22Rv1 (cell line): Measurements from ENCODE around the gene LRP4.
A peak's percentile ranks its signal among the peaks of the same experiment; 100 is the strongest.

Source experiments
- H3K27ac ChIP-seq: fragments of 450-650 bp; 2 replicates; pipeline ENCODE4 v1.5.1; 2017
- CTCF ChIP-seq: fragments of 450-650 bp; IDR thresholded peaks from 2 replicates; pipeline ENCODE4 v1.5.1; 2017; ENCODE audit warnings: mild to moderate bottlenecking
- ZFX ChIP-seq: fragments of 450-650 bp; IDR thresholded peaks from 2 replicates; pipeline ENCODE4 v1.6.1; 2017; ENCODE audit warnings: antibody characterized with exemption, borderline replicate concordance

Gene LRP4

GRCh38 chr11:46857666-46858065 is 60.7 kb downstream of the LRP4 start:
- TF ChIP-seq ZFX (no peak), CTCF (no peak)
- H3K27ac ChIP-seq = no peak overlapping the region

DNA sequence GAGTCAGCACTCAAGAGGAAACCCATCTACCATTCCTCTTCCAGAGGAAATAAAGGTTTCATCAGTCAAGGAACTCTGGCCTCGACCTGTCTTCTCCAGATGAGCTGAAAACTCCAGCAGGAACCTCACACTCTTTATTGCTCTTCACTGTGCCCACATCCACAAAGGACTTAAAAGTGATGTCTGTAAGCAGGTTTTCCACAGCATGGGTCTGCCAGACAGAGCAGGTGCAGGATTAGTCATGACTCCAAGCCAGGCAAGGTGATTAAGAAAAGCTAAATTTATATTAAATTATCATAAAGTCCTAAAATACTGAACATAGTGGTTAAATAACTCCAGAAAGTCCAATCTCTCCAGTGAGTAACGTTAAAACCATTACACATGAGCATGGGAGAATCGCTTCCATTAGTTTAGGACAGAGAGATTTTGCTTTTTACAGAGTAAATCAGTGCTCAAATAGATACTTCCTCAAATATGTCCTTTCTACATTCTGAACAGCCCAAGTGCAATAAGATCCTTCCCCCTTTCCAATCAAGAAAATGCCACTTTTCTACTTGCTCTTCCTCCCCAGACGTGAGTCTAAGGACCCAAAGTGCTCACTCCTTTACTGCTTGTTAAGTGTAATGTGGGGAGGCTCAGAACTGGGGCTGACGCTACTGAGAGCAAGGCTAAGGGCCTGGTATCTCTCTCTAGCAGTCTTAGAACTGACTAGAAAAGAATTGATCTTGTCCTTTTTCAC is 61.6 kb downstream of the LRP4 start:
- H3K27ac ChIP-seq = no peak overlapping the region
- no peak for TF ChIP-seq CTCF
- no peak for TF ChIP-seq ZFX

DNA sequence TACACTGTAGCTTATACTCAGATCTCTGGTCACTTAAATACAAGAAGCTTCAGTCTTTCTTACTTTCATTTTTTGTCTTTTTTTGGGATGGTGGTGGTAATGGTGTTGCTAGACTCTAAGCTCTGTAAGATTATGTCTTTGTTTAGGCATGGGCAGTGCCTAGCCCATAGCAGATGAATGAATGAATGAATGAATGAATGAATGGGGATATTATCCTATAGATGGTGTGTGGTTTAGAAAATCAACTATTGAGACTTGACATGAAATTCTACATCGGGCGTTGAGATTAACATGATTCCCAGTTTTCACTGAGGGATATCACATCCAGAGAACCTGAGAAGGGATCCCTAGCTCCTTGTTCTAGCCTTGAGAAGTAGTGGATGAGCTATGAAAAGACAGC is 62.5 kb downstream of the LRP4 start:
- no peak for TF ChIP-seq ZFX
- no peak overlapping the region for H3K27ac ChIP-seq

DNA sequence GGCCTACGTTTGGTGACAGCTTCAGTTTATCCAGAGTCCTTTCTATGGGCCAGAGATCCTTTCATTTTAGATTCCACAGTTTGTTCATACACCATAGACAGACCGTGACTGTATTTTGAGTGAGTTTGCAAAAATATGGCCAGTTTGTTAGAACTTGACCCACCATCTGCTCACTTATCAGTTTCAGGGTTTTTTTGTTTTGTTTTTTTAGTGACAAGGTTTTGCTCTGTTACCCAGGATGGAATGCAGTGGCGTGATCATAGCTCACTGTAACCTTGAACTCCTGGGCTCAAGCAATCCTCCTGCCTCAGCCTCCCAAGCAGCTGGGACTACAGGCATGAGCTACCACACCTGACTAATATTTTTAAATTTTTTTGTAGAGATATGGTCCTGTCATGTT is 63.2 kb downstream of the LRP4 start:
- H3K27ac ChIP-seq = no peak overlapping the region
- TF ChIP-seq CTCF (no peak), ZFX (no peak)

- TF ChIP-seq ZFX (no peak), CTCF (no peak)
- no peak overlapping the region for H3K27ac ChIP-seq
These were observed 67.4 kb downstream of the LRP4 start for GRCh38 chr11:46850829-46851380.

DNA sequence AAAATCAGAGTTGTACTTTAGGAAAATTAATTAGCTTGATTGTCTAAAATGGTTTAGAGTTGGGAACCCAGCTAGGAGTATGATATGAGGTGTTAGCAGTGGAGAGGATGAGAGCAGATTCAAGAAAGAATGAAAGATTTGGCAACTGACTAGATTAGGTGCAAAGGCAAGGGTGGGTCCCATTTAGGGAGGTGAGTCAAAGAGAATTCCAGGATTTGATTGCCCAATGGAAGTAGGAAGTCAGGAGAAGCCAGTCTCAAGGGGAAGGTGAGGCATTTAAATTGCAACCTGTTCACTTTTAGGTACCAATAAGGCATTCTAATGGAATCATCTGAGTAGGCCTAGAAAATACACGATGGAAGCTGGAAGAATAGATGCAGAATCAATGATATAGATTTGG is 68.7 kb downstream of the LRP4 start:
- H3K27ac ChIP-seq = no peak overlapping the region
- TF ChIP-seq ZFX = no peak
- no peak for TF ChIP-seq CTCF

GRCh38 chr11:46846510-46846830 is 71.9 kb downstream of the LRP4 start:
- TF ChIP-seq CTCF = no peak
- no peak for TF ChIP-seq ZFX

More at GRCh38 chr11:46846510-46846830, 71.9 kb downstream of the LRP4 start:
- H3K27ac ChIP-seq = peak overlapping the region; percentile 83
